ENCODE data around the gene STK32B.

DNA sequence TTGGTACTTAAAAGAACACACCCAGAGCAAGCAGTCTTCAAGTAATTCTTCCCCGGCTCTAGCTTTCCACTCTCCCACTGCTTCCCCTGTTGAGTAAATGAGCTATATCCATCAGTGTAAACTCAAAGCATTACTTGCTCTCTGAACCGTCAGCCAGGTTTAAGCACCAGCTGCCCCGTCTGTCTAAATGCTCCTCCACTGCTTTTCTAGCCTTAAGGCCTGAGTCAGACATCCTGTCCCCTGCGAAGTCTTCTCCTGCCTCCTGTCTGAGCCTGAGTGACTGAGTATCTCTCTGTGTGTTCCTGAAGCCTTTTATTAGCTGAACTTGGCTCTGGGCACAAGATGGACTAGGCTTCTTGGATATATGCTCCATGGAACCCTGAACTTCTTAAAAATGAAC lies 205.1 kb downstream of the STK32B start:
- no peak for TF ChIP-seq POLR2A (IDR thresholded peaks at IDR 0.05)
- TF ChIP-seq, protein P1, sequence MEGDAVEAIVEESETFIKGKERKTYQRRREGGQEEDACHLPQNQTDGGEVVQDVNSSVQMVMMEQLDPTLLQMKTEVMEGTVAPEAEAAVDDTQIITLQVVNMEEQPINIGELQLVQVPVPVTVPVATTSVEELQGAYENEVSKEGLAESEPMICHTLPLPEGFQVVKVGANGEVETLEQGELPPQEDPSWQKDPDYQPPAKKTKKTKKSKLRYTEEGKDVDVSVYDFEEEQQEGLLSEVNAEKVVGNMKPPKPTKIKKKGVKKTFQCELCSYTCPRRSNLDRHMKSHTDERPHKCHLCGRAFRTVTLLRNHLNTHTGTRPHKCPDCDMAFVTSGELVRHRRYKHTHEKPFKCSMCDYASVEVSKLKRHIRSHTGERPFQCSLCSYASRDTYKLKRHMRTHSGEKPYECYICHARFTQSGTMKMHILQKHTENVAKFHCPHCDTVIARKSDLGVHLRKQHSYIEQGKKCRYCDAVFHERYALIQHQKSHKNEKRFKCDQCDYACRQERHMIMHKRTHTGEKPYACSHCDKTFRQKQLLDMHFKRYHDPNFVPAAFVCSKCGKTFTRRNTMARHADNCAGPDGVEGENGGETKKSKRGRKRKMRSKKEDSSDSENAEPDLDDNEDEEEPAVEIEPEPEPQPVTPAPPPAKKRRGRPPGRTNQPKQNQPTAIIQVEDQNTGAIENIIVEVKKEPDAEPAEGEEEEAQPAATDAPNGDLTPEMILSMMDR (IDR thresholded peaks at IDR 0.05): no peak

All from lower leg skin (tissue), 3 donors.